HG02870 (cell line): ENCODE data around the gene LEP.

Source experiments
- ATAC-seq: cut with Tn5 transposase; IDR thresholded peaks from one replicate; pipeline ENCODE4 v1.9.1; 2021; ENCODE audit warnings: mild to moderate bottlenecking, moderate library complexity; ENCODE audit not compliant: unreplicated experiment

The LEP gene

DNA sequence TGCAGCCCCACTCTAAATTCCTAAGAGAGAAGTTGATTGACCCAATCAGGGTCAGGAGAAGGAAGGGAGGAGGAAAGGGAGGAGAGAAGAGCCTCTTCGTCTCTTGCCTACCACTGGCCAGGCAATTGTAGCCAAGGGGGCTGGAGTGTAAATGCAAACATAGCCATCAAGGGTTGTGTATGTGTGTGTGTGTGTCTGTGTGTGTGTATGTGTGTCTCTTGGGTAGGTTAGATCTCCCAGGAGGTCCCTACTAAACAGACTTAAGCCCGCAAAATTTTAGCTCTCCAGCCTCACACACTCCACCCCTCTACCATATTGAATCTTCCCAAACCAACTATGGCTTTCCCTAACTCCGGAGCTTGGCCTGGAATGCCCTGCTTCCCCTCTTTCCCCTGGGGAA, 3.8 kb downstream of the LEP start:
- ATAC-seq = no peak

DNA sequence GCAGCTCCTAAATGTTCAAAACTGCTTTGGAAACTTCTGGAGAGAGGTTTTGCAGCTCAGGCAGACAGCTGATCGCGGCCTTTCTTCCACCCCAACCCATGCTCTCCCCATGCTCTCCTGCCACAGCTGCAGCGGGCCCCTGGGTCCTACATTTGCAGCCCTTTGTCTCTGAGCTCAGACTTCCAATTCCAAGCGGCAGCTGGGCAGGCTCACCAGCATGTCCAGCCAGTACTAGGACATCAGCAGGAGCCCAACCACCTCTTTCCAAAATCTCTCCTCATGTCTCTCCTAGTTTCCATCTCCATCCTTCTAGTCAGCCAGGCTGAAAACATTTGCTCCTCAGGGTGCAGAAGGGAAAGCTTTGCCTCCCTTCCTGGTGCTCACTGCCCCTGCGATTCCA, 6.0 kb downstream of the LEP start:
- no peak for ATAC-seq

DNA sequence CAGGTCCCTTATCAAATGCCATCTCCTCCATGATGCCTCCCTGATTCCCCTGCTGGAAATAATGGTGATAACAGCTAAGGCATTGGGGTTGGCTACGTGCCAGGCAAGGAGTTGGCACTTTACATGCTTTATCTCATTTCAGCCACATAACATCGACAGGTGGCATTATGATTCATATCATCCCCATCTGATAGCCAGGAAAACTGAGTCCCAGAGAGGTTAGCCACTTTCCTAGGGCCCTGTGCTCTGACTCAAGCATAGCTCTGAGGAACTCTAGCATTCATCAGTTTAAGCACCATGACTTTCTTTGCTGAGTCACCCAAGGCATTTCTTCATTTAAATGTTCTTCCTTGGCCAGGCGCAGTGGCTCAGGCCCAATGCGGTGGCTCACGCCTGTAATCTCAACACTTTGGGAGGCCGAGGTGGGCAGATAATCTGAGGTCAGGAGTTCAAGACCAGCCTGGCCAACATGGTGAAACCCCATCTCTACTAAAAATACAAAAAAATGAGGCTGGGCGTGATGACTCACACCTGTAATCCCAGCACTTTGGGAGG, 6.6 kb downstream of the LEP start:
- no peak for ATAC-seq

DNA sequence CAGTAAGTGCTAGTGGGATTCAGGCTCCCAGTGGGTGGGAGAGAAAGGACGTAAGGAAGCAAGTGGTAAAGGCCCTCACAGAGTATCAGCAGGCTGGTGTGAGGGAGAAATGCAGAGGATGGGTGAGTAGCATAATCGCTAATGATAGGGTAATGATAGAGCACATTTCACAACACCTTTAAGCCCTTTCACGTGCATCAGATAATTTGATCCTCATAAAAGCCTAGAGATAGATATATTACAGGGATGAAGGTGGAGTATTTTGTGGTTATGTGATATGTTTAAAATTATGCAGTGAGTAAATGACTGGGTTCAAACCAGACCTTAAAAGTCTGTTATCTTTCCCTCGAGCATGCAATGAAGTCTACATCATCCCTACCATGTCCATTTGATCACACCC, 10.3 kb downstream of the LEP start:
- no peak for ATAC-seq

DNA sequence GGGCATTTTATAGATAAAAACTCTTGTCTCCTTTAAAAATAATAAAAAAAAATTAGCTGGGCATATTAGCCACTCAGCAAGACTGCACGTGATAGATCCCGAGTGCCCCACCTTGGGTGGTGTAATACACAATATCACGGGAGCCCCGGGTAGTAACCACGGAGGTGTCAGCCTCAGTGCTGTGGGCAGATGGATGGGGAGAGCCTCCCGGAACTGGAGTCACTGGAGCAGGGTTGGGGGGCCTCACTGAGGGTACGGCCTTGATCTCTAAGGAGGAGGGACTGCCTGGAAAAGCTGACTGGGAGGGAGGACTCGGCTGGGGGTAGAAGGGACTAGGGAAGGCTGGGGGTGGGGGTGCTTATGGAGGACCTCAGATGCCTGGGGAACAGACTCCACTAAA, 12.6 kb downstream of the LEP start:
- ATAC-seq = no peak

DNA sequence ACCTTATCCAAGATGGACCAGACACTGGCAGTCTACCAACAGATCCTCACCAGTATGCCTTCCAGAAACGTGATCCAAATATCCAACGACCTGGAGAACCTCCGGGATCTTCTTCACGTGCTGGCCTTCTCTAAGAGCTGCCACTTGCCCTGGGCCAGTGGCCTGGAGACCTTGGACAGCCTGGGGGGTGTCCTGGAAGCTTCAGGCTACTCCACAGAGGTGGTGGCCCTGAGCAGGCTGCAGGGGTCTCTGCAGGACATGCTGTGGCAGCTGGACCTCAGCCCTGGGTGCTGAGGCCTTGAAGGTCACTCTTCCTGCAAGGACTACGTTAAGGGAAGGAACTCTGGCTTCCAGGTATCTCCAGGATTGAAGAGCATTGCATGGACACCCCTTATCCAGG, 13.4 kb downstream of the LEP start:
- ATAC-seq = no peak

DNA sequence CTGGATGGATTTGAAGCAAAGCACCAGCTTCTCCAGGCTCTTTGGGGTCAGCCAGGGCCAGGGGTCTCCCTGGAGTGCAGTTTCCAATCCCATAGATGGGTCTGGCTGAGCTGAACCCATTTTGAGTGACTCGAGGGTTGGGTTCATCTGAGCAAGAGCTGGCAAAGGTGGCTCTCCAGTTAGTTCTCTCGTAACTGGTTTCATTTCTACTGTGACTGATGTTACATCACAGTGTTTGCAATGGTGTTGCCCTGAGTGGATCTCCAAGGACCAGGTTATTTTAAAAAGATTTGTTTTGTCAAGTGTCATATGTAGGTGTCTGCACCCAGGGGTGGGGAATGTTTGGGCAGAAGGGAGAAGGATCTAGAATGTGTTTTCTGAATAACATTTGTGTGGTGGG, 14.2 kb downstream of the LEP start:
- no peak for ATAC-seq

DNA sequence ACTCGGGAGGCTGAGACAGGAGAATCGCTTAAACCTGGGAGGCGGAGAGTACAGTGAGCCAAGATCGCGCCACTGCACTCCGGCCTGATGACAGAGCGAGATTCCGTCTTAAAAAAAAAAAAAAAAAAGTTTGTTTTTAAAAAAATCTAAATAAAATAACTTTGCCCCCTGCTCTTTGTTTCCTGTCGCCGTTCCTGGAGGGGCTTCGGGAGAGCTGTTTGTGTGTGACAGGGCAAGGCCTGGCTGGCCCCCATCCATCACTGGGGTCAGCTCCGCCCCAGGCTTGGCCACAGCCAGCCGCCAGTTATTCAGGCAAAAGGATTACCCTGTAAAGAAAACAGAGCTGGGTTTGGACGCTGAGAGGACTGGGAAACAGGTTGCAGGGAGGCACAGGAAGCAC, 16.4 kb downstream of the LEP start:
- no peak for ATAC-seq

DNA sequence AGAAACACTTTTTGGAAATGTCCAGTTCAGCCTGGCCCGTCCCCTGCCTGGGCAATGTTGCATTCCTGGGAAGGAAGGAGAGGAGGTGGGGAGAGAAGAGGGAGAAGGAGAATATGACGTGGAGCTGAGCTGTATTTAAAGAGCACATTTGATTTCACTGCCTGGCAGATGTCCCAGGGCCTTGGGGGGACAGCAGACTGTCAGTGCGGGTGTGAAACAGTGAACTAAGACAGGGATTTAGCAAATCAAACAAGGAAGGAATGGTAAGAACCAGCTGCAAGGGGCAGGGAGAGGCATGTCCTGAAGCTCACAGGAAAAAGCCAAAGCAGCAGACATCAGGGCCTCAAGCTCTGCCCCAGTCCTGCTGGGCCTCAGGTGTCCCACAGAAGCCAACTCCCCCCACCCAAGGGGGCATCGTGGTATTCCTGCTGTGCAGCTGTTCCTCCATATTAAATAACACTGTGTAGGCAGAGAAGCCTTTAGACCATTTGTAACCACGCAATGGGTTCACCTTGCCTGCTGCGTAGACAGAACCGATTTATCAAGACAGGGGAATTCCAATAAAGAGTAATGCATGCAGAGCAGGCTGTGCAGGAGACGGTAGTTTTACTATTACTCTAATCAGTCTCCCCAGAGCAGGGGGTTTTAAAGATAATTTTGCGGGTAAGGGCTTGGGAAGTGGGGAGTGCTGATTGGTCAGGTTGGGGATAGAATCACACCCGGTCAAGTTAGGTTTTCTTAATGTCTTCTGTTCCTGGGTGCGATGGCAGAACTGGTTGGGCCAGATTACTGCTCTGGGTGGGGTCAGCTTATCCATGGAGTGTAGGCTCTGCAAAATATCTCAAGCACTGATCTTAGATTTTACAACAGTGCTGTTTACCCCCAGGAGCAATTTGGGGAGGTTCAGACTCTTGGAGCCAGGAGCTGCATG, 18.3 kb downstream of the LEP start:
- ATAC-seq = no peak

DNA sequence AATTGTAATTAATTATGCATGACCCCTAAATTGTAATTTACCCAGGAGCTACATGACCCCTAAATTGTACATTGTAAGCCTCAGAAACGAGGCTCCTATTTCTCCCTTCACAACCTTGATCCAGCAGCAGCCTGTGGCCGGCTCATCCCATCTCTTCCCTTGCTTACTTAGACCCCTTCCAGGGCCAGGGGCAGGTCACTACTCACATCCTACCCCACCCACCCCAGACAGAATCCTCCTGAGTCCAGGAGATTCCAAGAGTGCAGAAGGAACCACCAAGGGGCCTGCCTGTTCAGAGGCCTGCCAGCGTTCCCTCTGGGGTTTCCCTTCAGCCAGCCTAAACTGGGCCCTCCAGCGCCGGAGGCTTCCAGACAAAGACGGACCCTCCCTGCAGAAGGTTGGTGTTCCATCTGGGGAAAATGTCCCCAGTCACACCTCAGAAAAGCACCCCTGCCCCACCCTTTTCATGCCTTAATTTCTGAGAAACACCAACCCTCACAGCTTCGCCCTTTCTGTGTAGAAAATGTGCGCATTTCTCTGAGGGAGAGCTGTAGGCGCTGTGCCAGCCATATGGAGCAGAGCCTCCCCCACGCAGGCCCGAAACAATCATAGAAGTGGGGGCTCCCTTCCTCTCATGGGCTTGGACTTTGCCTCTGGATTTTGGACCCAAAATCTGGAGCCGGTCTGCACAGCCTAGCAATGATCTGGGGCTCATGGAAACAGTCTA, 19.2 kb downstream of the LEP start:
- no peak for ATAC-seq

DNA sequence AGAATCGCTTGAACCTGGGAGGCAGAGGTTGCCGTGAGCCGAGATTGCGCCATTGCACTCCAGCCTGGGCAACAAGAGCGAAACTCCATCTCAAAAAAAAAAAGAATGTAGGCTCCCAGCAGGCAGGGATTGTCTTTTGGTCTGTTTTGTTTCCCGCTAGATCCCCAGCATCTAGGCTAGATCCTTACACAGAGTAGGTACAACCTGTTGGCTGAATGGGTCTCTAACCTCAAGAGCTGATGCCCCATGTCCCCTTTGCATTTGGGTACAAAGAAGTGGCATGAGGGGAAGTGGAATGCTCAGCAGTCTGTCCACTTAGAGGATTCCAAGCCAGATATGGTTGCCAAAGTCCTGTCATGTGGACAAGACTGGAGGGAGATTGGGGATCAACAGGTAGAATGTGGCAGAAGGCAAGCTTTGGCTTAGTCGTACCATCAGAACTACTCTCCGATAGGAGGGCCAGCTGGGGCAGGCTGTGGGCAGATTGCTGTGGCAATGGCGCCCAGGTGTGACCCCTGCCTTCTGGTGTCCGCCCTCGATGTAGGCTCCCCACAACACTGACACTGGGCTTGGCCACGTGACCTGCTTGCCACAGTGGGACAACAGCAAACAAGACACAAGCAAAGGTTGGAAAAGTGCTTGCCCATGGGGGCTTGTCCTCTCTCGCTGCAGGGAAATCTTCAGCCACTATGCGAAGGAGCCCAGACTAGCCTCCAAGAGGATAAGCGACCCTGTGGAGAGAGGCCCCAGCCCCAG, 21.4 kb downstream of the LEP start:
- ATAC-seq = no peak

DNA sequence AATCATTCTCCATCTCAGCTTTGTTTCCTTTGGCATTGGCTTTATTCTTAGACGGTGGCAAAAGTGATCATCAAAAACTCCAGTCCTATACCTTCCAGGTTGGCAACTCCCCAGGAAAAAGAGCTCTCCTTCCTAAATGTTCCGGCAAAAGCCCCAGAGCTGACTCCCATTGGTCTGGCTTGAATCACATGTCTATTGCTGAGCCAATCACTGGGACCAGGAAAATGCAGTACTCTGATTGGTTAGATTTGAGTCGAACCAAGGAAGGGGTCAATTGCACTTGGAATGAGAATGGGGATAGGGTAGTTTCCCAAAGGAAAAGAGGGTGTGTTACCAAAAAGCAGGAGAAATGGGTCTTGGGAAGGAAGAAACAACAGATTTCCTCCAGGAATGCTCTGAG, 22.3 kb downstream of the LEP start:
- ATAC-seq = no peak

DNA sequence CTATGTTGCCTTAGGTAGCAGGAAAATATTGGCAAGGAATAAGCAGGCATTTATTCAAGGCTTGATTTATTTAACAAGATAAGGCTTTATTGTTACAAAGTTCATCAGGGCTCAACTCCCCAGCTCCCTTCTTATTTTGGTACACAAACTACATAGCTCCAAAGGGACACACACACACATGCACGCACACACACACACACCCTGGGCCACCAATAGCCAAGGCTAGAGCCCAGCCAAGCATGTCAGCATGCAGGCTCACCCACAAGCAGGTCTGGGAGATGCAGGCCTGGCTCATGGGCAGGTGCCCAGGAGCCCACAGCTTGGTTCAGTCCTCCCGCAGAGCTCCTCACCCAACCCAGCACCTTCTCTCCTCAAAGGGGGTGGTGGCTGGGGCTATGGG, 23.4 kb downstream of the LEP start:
- ATAC-seq = no peak

DNA sequence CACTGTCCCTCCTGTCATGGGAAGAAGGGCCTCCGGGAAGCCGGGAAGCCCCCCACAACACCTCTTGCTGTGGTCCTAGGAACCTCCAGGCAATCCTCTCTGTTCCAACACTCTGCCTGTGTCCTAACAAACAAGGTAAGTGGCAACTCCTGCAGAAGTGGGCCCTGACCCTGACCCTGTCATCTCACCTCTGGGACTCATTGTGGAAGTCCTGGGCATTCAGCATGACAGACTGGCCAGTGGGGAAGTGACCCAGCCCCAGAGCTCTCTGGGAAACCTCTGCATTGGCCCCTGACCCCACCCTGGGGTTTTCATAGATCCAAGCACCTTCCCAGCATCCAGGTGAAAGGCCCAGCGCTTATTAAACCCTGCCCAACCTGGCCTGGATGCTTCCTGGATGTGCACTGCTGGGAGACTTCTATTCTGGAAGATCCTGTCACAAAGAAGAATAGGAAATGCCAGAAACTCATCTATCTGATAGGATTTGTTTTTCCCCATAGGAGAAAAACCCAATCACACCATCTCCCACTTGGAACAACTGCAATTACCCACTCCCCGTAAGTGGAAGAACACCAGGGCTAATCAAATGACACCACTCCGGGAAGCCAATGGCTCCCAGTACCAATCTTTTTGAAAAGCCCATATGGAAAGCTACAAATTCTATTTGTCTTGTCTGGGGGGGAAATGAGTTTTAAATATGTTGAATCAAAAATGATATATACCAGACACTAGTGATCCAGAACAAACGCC, 24.3 kb downstream of the LEP start:
- no peak for ATAC-seq

DNA sequence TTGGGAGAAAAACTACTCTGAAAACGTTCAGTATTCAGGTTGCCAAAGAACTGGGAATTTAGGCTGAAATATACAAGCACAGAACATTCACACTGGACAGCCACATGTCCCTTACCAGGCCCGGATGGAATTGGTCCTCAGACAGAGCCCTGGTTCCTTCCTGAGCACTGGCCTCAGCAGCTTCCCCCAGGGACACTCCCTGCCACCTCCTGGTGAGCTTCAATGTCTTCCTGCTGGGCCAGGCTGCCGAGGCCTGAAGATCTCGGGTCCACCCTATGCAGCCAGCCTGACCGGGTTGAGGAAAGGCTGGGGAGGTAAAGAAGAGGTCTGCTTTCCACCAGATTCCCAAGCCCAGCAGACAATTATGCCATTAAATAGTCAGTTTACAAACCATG, 24.8 kb downstream of the LEP start:
- no peak for ATAC-seq

DNA sequence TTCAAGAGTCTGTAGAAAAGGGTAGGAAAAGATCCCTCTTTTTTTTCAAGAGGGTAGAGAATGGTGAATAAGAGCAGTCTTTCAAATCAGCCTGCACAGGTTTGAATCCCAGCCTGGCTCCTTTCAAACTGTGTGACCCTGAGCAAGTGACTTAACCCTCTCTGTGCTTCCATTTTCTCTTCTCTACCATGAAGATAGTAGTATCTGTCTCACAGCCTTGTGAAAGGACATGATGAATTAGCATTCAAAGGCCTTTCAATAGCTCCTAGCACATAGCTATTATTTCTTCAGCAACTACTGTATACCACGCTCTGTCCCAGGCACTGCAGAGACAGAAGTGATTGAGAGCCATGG, 25.4 kb downstream of the LEP start:
- ATAC-seq = no peak

DNA sequence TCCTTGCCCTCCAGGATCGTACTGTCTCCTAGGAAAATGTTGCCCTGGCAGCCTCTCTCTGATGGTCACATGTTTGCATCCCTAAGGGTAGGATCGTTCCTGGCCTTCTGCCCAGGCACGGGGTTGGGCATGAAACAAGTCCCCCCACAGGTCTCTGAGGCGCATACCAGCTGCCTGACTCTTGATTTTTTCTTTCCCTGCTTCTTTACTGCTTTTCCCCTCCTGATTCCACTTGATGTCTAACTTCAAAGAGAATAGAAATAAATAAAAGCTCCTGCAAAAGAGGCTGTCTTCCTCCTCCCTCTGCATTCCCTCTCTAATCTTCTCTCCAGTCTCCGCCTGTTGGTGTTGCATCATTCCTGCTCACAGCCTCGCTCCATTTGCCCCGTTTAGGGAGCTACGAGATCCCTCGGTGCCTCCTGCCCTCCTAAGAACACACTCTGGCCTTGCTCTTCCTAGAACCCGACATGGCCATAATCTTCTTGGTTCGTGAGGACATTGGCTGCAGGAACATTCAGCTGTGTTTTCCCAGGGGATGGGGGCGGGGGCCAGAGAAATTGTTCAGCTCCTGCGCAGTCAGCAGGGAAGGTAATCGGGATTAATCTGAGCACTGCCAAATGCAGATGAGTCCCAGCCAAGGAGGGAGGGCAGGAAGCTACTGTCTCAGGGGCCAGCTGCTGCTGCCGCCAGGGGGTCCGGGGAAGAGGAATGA, 26.0 kb downstream of the LEP start:
- ATAC-seq = no peak

DNA sequence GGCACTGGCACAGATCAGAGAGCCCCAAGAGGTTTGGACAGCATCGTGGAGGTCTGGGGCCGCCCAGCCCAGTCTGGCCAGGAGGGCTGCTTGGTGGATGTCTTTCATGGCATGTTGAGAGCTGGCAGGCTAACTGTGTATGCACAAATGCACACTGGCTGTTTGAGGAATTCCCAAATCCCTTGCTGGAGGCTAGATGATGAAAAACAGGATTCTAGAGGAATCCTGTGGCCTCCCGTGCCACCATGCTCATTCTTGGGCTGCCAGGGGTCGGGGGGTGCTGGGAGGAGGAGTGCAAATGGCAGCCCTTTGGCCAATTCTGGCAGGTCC, 26.5 kb downstream of the LEP start:
- no peak for ATAC-seq

DNA sequence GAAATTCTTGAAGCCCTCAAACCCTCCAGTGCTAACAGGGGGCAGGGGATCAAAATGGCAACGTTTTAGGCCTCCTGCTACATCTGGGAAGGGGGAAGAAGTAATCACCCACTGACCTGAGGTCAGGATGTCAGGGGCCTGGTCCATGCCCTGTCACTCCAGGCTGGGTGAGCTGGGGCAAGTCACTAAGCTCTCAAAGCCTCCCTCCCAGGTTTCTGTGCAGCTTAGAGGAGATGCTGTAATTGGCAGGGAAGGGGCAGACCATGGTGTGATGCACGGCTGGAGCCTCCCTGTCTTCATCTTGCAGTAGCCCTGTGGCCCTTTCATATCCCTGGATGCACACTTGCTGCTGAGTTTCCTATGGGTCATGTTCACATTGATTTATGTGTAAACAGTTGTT, 27.2 kb downstream of the LEP start:
- no peak for ATAC-seq

DNA sequence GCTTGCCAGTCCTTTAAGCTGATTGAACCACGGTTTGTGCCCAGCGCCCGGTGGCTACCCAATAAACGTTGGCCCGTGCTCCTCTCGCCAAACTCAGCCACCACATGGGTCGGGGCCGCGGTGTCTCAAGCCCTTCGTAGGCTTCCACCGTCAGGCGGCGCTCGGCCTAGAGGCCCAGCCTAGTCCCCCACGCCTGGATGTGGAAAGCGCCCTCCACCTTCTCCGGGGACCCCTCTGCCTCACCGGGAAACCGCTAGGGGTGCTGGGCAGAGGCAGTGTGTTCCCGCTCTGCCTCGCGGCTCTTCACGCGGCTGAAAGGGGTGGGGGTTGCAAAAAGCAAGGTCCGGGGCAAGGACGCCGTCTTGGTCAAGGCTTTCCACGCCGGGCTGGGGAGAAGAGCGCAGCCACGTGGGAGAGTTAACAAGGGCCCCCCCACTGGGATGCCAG, 29.8 kb downstream of the LEP start:
- ATAC-seq = no peak
